SK-N-SH treated with all-trans-retinoic acid at 6 μM for 48 hours (cell line): Measurements from ENCODE around the gene PLXNA4.

ENCODE experiments used
- ARNTL ChIP-seq: fragments of 450-650 bp; formaldehyde crosslinking; IDR thresholded peaks from 2 replicates; pipeline ENCODE4 v1.5.0; 2020; ENCODE audit warnings: low read depth, mild to moderate bottlenecking, moderate library complexity, borderline replicate concordance
- BACH2 ChIP-seq: fragments of 250-450 bp; sonication (Bioruptor Pico); IDR thresholded peaks from 2 replicates; pipeline ENCODE4 v1.9.0; 2021; ENCODE audit warnings: mild to moderate bottlenecking, borderline replicate concordance
- CSDC2 ChIP-seq: fragments of 250-450 bp; sonication (Bioruptor Pico); IDR thresholded peaks from 2 replicates; pipeline ENCODE4 v1.5.0; 2020; ENCODE audit warnings: mild to moderate bottlenecking, moderate library complexity
- ESRRG ChIP-seq: fragments of 250-450 bp; sonication (Bioruptor Pico); IDR thresholded peaks from 2 replicates; pipeline ENCODE4 v1.6.1; 2021; ENCODE audit warnings: mild to moderate bottlenecking
- PATZ1 ChIP-seq: fragments of 250-450 bp; sonication (Bioruptor Pico); IDR thresholded peaks from 2 replicates; pipeline ENCODE4 v1.8.0; 2020; ENCODE audit warnings: mild to moderate bottlenecking, moderate library complexity, borderline replicate concordance
- RARB ChIP-seq: fragments of 250-450 bp; sonication (Bioruptor Pico); IDR thresholded peaks from 2 replicates; pipeline ENCODE4 v1.8.0; 2021; ENCODE audit warnings: mild to moderate bottlenecking, moderate library complexity
- SNAI2 ChIP-seq: fragments of 250-450 bp; sonication (Bioruptor Pico); IDR thresholded peaks from 2 replicates; pipeline ENCODE4 v1.5.0; 2020; ENCODE audit warnings: mild to moderate bottlenecking, moderate library complexity
- TCF4 ChIP-seq: fragments of 250-450 bp; sonication (Bioruptor Pico); IDR thresholded peaks from 2 replicates; pipeline ENCODE4 v1.8.0; 2021; ENCODE audit warnings: mild to moderate bottlenecking, moderate library complexity, borderline replicate concordance
- ZC3H10 ChIP-seq: fragments of 250-450 bp; sonication (Bioruptor Pico); IDR thresholded peaks from 2 replicates; pipeline ENCODE4 v1.5.1; 2021; ENCODE audit warnings: mild to moderate bottlenecking, moderate library complexity
- ZNF8 ChIP-seq: fragments of 450-650 bp; formaldehyde crosslinking; IDR thresholded peaks from 2 replicates; pipeline ENCODE4 v1.5.0; 2020; ENCODE audit warnings: mild to moderate bottlenecking, moderate library complexity
- TF ChIP-seq, protein P1 (sequence below): fragments of 250-450 bp; sonication (Bioruptor Pico); IDR thresholded peaks from 2 replicates; pipeline ENCODE4 v1.8.0; 2021; ENCODE audit warnings: low read depth, mild to moderate bottlenecking, moderate library complexity, borderline replicate concordance

- TF ChIP-seq, protein P1, sequence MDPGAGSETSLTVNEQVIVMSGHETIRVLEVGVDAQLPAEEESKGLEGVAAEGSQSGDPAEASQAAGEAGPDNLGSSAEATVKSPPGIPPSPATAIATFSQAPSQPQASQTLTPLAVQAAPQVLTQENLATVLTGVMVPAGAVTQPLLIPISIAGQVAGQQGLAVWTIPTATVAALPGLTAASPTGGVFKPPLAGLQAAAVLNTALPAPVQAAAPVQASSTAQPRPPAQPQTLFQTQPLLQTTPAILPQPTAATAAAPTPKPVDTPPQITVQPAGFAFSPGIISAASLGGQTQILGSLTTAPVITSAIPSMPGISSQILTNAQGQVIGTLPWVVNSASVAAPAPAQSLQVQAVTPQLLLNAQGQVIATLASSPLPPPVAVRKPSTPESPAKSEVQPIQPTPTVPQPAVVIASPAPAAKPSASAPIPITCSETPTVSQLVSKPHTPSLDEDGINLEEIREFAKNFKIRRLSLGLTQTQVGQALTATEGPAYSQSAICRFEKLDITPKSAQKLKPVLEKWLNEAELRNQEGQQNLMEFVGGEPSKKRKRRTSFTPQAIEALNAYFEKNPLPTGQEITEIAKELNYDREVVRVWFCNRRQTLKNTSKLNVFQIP: no peak
- TF ChIP-seq ESRRG (no peak), SNAI2 (no peak), PATZ1 (CRISPR knock-in tag) (no peak), ARNTL (CRISPR knock-in tag) (no peak), BACH2 (CRISPR knock-in tag) (no peak), ZC3H10 (no peak), CSDC2 (CRISPR knock-in tag) (no peak), ZNF8 (CRISPR knock-in tag) (no peak), TCF4 (no peak), RARB (CRISPR knock-in tag) (no peak)
These were observed 313.1 kb downstream of the PLXNA4 start for GRCh38 chr7:132263151-132263550.
